Endothelial cell of umbilical vein (primary cell): Measurements from ENCODE around the gene SNX9. TPM values are rescaled to one million over a fixed set of nuclear protein-coding genes. Genes with fewer than 3 reads are reported as not detected.

Experiments used
- BruUV-seq: library from RNA; stranded (reverse); fragments of 400-500 nt; replicated peaks from 2 replicates; lab custom pipeline; 2021; lab: Mats Ljungman, UMichigan
- CTCF ChIA-PET: fragments of 300-600, 350-600 bp; sonication (Branson Sonifier 250); formaldehyde crosslinking; loops from one replicate; lab custom pipeline; 2021; ENCODE audit warnings: antibody characterized with exemption, inconsistent platforms; lab: Charles Lee
- POLR2A ChIA-PET: fragments of 300-600, 350-600 bp; sonication (Branson Sonifier 250); formaldehyde crosslinking; loops from one replicate; lab custom pipeline; 2021; ENCODE audit warnings: antibody characterized with exemption, inconsistent platforms; lab: Charles Lee
- DNase-seq: peaks from one replicate; pipeline ENCODE4 v3.0.0-alpha.2; 2011; ENCODE audit warnings: low read depth, low spot score
- FAIRE-seq: peaks from 2 replicates; lab custom pipeline; 2011; peaks lifted over from hg19 to GRCh38; lab: Jason Lieb, UNC
- H2AFZ ChIP-seq: 2 replicates; pipeline ENCODE4 v1.6.0; 2012; ENCODE audit warnings: low read depth, low read length, control low read depth, inconsistent platforms
- H3K27ac ChIP-seq: 2 replicates; pipeline ENCODE4 v1.5.1; 2011; ENCODE audit warnings: low read depth, mild to moderate bottlenecking, control low read depth, low read length, moderate library complexity; ENCODE audit not compliant: insufficient read depth
- H3K27me3 ChIP-seq, 2 experiments: 2 replicates each; pipeline versions ENCODE4 v1.6.0 to v1.6.1; 2011; ENCODE audit warnings: low read length in 2 of 2, mixed read lengths in 1 of 2; ENCODE audit not compliant: control insufficient read depth in 2 of 2, insufficient read depth in 2 of 2
- H3K36me3 ChIP-seq, 2 experiments: 2 replicates in 1 of 2; 3 replicates in 1 of 2; pipeline ENCODE4 v1.5.1; 2011; ENCODE audit warnings: low read length in 2 of 2, mild to moderate bottlenecking in 1 of 2, moderate library complexity in 1 of 2; ENCODE audit not compliant: control insufficient read depth in 2 of 2, insufficient read depth in 2 of 2; ENCODE audit errors: extremely low read depth in 1 of 2
- H3K4me1 ChIP-seq: 3 replicates; pipeline ENCODE4 v1.5.1; 2011; ENCODE audit warnings: mild to moderate bottlenecking, low read length; ENCODE audit not compliant: control insufficient read depth, insufficient read depth; ENCODE audit errors: extremely low read depth
- H3K4me2 ChIP-seq: 2 replicates; pipeline ENCODE4 v1.6.1; 2011; ENCODE audit warnings: low read length, control low read depth, mixed read lengths; ENCODE audit not compliant: insufficient read depth
- H3K4me3 ChIP-seq, 3 experiments: fragments of 200-600 bp in 1 of 3; sonication (generic), shearing (Covaris generic) in 1 of 3; replicated peaks in 1 of 3; 2 replicates each; pipeline ENCODE4 v1.5.1; 2011 to 2016; ENCODE audit warnings: control low read depth in 3 of 3, low read length in 3 of 3, mild to moderate bottlenecking in 2 of 3, inconsistent platforms in 1 of 3, low read depth in 1 of 3, moderate library complexity in 1 of 3; ENCODE audit not compliant: insufficient read depth in 1 of 3
- H3K79me2 ChIP-seq: 2 replicates; pipeline ENCODE4 v1.6.0; 2012; ENCODE audit warnings: low read length, inconsistent platforms; ENCODE audit not compliant: control insufficient read depth, insufficient read depth
- H3K9ac ChIP-seq: replicated peaks from 2 replicates; pipeline ENCODE3; 2011; ENCODE audit warnings: low read length, control low read depth; ENCODE audit not compliant: insufficient read depth; ENCODE audit errors: extremely low read depth
- H3K9me1 ChIP-seq: replicated peaks from 3 replicates; pipeline ENCODE4 v1.6.0; 2011; ENCODE audit warnings: mild to moderate bottlenecking, low read length; ENCODE audit not compliant: control insufficient read depth, insufficient read depth; ENCODE audit errors: extremely low read depth
- H3K9me3 ChIP-seq: replicated peaks from 2 replicates; pipeline ENCODE4 v1.5.1; 2012; ENCODE audit warnings: low read length, inconsistent platforms; ENCODE audit not compliant: control insufficient read depth, insufficient read depth
- H4K20me1 ChIP-seq: replicated peaks from 2 replicates; pipeline ENCODE3; 2011; ENCODE audit warnings: mild to moderate bottlenecking, low read length; ENCODE audit not compliant: control insufficient read depth, insufficient read depth; ENCODE audit errors: extremely low read depth
- CTCF ChIP-seq, 2 donors: IDR thresholded peaks; 1 replicate in 1 of 2; 2 replicates in 1 of 2; pipeline ENCODE4 v1.5.1; 2011; ENCODE audit warnings: low read length in 2 of 2, mild to moderate bottlenecking in 2 of 2, moderate library complexity in 2 of 2, control low read depth in 1 of 2, inconsistent platforms in 1 of 2, low read depth in 1 of 2; ENCODE audit not compliant: insufficient read depth in 1 of 2; ENCODE audit errors: extremely low read depth in 1 of 2
- EZH2 ChIP-seq: IDR thresholded peaks from 2 replicates; pipeline ENCODE4 v1.6.1; 2012; ENCODE audit warnings: borderline replicate concordance, low read depth, mild to moderate bottlenecking, moderate library complexity, low read length, inconsistent platforms; ENCODE audit not compliant: severe bottlenecking
- FOS ChIP-seq: IDR thresholded peaks from 2 replicates; pipeline ENCODE4 v1.6.1; 2011; ENCODE audit warnings: mild to moderate bottlenecking, low read length, moderate library complexity, borderline replicate concordance; ENCODE audit not compliant: insufficient read depth
- GATA2 ChIP-seq: IDR thresholded peaks from 2 replicates; pipeline ENCODE4 v1.7.0; 2011; ENCODE audit warnings: low read depth, mild to moderate bottlenecking, moderate library complexity, mixed read lengths, low read length; ENCODE audit not compliant: insufficient read length, insufficient read depth
- JUN ChIP-seq: IDR thresholded peaks from 2 replicates; pipeline ENCODE4 v1.6.1; 2011; ENCODE audit warnings: borderline replicate concordance, low read depth; ENCODE audit not compliant: insufficient read length, insufficient read depth
- MAX ChIP-seq: IDR thresholded peaks from 2 replicates; pipeline ENCODE4 v1.6.1; 2011; ENCODE audit not compliant: insufficient read depth, insufficient read length
- MYC ChIP-seq: IDR thresholded peaks from one replicate; pipeline ENCODE4 v1.6.1; 2011; ENCODE audit warnings: mild to moderate bottlenecking, low read depth, low read length
- POLR2A ChIP-seq: IDR thresholded peaks from 2 replicates; pipeline ENCODE4 v1.6.1; 2012; ENCODE audit warnings: low read depth, mild to moderate bottlenecking, control low read depth, low read length
- POLR2AphosphoS5 ChIP-seq: IDR thresholded peaks from 2 replicates; pipeline ENCODE4 v1.6.1; 2012; ENCODE audit warnings: low read depth, mild to moderate bottlenecking, control low read depth, low read length, moderate library complexity; ENCODE audit not compliant: insufficient read depth
- dilution Hi-C: fragments of 300-500 bp; cut with MboI; formaldehyde crosslinking; loops from one replicate; pipeline ENCODE4 v1.15.0; 2019; ENCODE audit warnings: low sequenced_read_pairs; ENCODE audit not compliant: extremely low pct_ligation_motif_present
- intact Hi-C: fragments of 100-400 bp; cut with micrococcal nuclease; formaldehyde crosslinking; loops from one replicate; pipeline ENCODE4 v1.10.0; 2022
- polyA plus RNA-seq, 4 experiments: library from polyadenylated mRNA; depleted of rRNA in 3 of 4; stranded (reverse) in 3 of 4; unstranded in 1 of 4; fragments of >200 nt; gene quantifications; 2 replicates each; pipeline versions ENCODE4 v1.2.1 to v1.2.3, GENCODE V29; 2011 to 2012; ENCODE audit warnings: missing spikeins in 1 of 4
- total RNA-seq: library from RNA; stranded (reverse); gene quantifications from 2 replicates; pipeline ENCODE4 v1.2.3, GENCODE V29; 2021

Gene SNX9
- total and polyA plus RNA-seq, 2 donors (not counting 3 experiments of a cell fraction or from before 2014, with no cell fraction given): 27.5 to 54.5 TPM

GRCh38 chr6:157993076-157993475 is 170.0 kb downstream of the SNX9 start:
- Histone ChIP-seq H3K79me2 (peaks cover 99% of the 10 kb centered on the region), H2AFZ (no peak overlapping the region), H3K4me1 (peaks cover 29% of the 10 kb centered on the region), H3K9me3 (no peaks in the 10 kb centered on the region), H3K4me2 (no peak overlapping the region), H3K9ac (no peak overlapping the region), H3K27ac (no peak overlapping the region), H3K9me1 (no peaks in the 10 kb centered on the region), H3K36me3 (peaks cover 0 to 4% of the 10 kb centered on the region in 2 experiments), H3K27me3 (no peaks in the 10 kb centered on the region), H3K4me3 (no peak overlapping the region), H4K20me1 (no peaks in the 10 kb centered on the region)
- CTCF ChIA-PET: interaction anchor here (0.6 to 3.5 kb wide), 10 partner anchors 10 to 79 kb away, joined by 3 to 17 read pairs (median 4); partner anchors contain the start of gene SYNJ2
- POLR2A ChIA-PET: interaction anchor here (1.1 kb wide), 1 partner anchor 10 kb away, joined by 5 read pairs; no protein-coding TSS in a partner anchor
- dilution Hi-C loops: no loop called here
- TF ChIP-seq FOS (no peak), GATA2 (no peak), MYC (no peak), JUN (no peak), EZH2 (no peak), POLR2AphosphoS5 (no peak), MAX (no peak), POLR2A (no peak), CTCF (IDR thresholded peaks at IDR 0.05; ENCODE audit: extremely low read depth in 1 of 2, insufficient read depth in 1 of 2, low read depth in 1 of 2, low read length in 2 of 2) (no peak)
- intact Hi-C loops: no loop called here
- FAIRE-seq (no peak), DNase-seq (peak; percentile 52)
- no TSS peak for BruUV-seq
